GM19025 (cell line): ENCODE results near the gene ACTA1.
"Not testable (repeated sequence)": the region's sequence is repeated elsewhere in the genome, so short reads cannot be mapped to it uniquely, and the experiment has no call there.

ENCODE experiments used
- ATAC-seq: cut with Tn5 transposase; IDR thresholded peaks from one replicate; pipeline ENCODE4 v1.9.1; 2021; ENCODE audit warnings: mild to moderate bottlenecking, low read depth, moderate library complexity; ENCODE audit not compliant: unreplicated experiment

The ACTA1 gene

DNA sequence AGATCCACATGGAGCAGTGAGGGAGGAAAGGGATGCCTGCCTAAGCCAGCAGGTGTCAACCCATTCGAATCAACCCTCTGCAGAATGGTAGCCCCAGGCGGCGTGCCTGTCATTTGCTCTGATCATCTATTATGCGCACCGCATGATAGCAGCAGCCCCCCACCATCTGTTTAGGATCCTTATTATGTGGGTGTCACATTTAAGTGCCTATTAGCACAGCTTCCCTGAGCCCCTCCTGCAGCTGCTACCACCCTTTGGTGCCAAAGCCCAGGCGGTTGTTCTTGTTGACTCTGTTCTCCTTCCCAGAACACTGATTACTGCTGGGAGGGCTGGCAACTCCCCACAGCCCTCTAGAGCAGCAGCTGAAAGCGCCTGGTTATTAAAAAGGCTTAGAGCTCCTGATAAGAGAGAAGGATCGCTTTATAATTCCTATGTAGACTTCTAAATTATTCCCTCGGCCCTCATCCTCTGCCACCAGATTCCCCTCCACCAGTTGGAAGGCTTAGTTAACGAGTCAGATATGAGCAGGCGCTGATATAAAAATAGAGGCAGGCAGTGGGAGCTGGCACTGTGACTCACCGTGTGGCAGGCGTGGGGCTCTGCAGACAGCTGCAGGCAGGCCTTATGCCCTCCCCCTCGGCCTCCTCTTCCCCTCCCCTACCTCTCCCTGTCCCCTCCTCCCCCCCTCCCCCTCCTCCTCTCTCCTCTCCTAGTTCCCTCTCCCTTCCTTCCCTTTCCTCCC lies 23.0 kb downstream of the ACTA1 start:
- ATAC-seq = no peak

DNA sequence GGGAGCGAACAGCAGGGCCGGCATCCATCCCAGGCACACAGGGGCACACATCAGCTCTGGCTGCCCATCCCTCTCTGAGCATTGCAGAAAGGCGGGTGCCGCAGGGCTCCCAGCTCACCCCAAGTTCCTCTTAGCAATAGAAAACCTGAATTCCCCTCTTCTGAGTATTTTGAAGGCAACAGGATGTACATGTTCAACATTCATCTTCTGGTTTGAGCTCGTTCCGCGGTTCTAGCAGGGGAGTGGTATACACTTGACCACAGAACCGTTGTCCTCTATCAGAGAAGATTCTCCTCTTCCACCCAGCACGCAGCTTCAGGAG lies 23.6 kb downstream of the ACTA1 start:
- no peak for ATAC-seq

DNA sequence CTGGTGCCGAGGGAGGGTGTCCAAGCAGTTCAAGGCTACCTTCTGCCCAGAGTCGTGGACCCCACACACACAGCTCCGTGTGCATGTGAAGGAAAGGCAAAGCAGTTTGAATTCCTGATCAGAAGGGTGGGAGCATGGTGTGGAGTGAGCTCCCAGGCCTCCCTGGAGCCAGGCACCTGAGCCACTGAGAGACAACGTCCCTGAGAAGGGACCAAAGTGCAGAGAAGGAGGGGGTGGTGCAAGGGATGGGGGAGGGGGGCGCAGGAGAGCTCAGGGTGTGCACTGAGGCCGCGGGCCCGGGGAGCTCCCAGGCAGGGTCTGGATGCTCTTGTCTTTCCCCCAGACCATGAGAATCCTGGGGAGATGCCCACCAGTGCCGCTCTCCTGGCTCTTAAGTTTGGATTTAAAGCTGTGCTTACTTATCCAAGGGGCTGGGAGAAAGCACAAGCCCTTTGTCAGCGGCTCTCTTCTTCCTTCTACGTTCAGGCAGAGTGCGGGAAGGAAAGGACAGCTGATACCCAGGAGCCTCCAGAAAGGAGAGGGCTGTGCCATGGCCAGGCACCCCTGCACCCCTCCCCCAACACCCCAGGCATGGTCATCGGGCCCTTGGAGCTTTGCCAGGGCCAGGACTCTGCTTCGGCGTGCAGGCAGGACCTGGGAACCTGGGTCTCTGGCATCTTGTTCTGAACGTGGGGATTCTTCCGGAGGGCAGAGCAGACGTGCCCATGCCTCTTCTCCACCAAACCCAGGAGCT lies 24.1 kb downstream of the ACTA1 start:
- ATAC-seq = no peak

DNA sequence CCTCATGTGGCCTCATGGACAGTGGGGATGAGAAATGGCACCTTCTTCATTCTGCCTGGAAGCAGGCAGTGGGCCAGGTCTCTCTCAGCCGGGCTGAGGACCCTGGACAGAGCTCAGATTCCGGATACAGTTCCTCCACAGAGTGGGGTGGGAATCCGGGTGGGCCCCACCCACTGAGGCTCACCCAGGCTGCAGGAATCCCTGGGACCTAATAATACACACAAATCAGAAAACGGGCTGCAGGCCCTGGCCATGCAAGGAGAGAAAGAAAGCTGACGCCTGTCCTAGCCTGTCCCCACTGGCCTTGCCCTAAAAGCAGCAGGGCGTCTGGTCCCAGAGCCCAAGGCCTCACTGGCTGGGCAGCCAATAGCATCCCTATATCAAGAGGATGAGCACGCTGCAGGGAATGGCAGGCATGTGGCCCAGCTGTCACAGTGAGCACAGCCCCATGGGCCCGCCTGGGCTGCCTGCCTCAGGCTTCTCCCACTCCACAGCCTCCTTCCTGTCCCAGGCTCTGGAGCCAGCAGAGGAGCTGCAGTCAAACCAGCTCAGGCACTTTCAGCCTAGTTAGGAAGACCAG lies 25.3 kb downstream of the ACTA1 start:
- ATAC-seq = no peak

DNA sequence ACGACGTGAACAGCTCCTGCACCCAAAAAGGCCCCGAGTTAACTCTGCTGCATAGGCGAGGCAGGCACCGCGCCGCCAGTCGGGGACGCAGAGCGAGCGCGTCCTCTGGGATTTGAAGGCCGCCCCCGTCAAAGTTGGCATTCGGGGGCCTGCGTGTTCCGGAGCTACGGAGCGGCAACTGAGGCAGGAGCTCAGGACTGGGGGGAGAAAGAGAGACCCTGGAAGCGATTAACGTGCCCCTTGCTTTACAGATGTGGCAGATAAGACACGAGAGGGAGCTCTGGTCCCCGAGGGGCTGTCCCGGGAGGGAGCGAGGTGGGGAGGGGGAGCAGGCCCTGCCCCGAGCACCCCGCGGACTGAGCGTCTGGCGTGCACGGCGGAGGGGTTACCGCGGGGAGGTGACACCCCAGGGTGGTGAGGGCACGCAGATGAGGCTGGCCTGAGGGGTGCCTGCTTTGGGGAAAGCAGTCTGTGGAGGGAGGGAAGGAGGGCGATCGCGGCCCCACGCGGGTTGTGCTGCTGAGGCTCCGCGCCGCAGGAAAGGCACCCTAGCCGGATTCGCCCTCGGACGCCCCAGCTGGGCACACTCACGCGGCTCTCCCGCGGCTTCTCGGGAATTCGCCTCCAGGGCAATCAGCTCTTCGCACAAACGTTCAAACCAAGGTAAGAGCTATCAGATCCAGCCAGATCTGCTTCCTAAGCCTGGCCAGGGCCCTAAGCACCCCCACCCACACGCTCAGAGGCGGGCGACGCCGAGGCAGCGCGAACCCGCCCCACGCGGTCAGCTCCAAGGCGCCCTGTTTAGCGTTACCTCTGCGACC lies 26.5 kb downstream of the ACTA1 start:
- ATAC-seq = no peak

DNA sequence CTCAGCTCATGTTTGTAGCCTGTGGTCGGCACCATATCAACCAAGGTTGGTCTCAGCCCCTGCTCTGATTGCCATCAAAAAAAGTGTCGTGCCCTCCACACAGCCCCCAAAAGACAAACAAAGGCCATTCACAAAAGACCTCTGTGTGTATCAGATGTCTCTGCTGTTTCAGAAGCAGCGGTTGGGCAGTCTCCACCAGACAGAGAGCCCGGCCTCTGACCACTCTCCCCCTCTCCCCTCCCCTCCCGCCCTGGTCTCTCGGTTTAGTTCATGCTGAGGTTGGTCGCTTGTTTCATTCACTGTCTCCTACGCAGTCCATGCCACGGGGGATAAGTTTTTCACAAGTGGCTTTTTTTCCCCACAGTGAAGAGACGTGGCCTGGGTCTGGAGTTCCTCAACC lies 27.1 kb downstream of the ACTA1 start:
- ATAC-seq = no peak

DNA sequence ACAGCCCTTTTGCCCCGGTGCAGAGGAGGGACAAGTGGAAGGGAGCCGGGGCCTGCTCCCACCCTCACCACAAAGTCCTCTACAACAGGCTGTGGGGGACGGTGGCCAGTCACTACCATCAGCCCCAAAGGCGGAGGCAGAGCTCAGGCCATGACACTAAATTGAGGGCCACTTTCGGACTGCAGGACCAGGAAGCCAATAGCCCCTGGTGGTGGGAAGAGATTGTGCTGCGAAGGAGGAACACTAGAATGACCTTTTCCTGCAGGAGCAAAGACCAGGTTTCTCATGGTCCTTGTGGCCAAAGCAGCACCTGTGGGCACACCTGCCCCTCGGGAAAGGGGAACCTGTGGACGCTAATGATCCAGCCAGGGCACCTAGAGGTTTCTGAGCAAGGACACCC lies 30.3 kb downstream of the ACTA1 start:
- no peak for ATAC-seq

DNA sequence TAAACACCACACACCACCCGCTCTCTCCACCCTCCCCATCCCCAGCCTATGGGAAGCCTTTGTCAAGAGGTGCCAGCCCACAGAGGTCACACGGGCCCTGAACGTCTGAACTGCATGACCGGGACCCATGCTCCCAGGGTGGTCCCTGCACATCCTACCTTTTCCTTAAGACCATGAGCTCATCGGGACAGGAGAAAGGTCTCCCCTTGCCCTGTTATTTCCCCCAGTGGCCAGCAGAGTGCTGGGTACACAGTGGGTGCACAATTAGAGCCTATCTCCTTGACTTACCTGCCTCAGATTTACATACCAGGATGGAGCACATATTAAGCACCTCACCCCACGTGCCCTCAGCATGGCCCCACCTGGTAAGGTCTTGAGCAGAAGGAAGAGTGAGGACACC lies 30.9 kb downstream of the ACTA1 start:
- no peak for ATAC-seq

DNA sequence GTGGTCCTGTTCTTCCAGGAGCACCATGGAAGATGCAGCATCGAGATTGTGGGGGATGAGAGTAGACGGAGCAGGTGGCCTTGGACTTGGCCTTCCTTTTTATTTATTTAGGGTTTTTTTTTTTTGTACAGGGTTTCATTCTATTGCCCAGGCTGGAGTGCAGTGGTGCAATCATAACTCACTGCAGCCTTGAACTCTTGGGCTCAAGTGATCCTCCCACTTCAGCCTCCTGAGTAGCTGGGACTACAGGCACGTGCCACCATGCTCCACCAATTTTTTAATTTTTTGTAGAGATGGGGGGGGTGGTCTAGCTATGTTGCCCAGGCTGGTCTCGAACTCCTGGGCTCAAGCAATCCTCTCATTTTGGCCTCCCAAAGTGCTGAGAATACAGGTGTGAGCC lies 31.6 kb downstream of the ACTA1 start:
- ATAC-seq = not testable (repeated sequence)

DNA sequence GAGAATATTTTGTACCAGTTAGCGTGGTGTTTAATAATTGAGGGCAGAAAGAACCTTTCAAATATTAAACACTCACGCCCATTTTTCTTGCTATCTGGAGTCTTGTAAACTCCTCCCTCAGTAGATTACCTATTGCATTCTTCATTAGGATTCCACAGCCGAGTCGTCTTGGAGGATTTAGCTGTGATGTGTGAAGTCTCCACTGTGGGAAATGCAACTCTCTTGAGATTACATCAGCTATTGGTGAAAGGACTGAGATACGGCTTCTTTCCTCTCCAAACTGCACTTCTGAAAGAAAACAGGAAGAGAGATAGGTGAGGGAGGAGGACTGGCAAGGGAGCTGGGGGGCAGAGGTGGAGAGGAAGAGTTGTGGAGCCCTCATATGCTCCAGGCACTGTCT lies 36.1 kb downstream of the ACTA1 start:
- no peak for ATAC-seq

DNA sequence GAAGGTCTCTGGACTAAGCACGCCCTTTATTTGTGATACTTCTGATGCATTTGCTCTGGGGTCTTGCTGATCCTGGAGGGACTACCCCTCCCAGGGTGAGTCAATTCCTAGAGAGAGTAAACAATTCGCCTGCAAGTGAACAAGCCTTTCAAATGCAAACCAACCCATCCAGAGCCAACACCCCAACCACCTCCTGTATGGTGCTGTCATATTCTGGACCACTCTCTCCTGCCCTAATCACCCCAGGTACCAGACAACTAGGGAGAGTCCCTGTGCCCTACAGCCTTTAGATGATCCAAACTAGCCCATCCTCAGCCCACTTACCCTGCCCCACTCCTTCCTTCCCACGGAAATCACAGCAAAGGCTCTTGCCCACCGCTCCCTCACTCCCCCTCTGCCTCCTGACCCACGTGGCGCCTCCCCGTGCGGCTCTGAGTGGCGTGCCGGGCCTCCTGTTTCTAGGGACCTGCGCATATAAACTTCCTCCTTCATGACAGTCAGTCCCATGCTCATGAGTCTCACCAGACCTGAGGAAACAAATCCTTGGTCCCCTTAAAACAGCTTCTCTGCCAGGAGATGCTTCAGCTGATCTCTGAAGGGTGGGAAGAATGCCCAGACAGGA lies 37.2 kb downstream of the ACTA1 start:
- no peak for ATAC-seq

DNA sequence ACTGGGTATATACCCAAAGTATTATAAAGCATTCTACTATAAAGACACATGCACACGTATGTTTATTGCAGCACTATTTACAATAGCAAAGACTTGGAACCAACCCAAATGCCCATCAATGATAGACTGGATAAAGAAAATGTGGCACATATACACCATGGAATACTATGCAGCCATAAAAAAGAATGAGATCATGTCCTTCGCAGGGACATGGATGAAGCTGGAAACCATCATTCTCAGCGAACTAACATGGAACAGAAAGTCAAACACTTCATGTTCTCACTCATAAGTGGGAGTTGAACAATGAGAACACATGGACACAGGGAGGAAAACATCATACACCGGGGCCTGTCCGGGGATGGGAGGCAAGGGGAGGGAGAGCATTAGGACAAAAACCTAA lies 39.4 kb downstream of the ACTA1 start:
- not testable (repeated sequence) for ATAC-seq

DNA sequence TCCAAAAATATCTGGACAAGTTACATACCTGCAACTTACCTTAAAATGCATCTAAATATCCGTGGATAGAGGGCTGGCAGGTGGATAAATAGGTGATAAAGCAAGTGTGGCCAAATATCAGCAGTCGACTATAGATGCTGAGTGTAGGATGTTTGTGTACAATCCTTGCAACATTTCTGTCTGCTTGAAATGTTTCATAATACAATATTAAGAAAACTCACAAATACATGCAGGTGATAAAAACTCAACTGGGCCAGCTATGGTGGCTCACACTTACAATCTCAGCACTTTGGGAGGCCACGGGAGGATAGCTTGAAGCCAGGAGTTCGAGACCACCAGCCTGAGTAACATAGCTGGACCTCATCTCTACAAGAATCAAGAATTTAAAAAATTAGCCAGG lies 41.0 kb downstream of the ACTA1 start:
- no peak for ATAC-seq

DNA sequence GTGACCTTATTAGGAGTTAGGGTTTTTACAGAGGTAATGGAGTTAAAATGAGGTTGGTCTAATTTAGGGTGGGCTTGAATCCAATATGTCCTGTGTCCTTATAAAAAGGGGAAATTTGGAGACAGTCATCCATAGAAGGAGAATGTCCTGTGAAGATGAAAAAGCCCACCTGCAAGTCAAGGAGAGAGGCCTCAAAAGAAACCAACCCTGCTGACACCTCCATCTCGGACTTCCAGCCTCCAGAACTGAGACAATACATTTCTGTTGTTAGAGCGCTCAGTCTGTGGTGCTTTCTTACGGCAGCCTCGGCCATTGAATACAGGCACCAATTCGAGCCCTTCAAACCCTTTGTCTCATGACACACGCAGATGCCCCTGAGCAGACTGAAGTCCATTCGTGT lies 43.8 kb downstream of the ACTA1 start:
- no peak for ATAC-seq

DNA sequence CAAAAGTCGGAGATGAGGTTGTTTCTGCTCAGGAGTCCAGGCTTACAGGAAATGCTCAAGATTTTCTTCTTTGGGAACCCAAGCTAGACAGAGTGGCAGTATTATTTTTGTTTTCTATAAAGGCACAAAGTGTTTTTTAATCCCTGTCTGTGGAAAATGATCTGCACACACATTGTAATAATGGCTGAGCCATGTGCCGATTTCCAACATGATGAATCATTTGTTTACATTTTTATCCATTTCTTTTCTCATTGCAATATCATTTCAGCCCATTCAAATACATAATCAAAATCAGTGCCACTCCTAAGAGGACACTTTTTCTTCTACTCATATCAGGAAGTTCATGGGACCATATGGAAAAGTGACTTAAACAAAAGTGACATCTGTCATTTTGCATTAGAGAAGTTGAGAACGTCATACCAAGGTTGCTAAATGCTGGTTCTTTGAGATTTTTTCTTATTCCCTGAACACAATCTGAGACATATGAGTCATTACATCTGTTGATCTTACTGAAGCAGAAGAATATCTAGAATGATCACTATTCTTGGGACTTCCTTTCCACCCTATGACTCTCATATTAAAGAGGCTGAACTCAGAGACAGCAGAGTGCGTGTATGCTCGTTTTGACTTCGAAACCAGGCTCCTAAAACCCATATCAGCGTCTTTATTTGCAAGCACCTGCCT lies 44.9 kb downstream of the ACTA1 start:
- no peak for ATAC-seq

DNA sequence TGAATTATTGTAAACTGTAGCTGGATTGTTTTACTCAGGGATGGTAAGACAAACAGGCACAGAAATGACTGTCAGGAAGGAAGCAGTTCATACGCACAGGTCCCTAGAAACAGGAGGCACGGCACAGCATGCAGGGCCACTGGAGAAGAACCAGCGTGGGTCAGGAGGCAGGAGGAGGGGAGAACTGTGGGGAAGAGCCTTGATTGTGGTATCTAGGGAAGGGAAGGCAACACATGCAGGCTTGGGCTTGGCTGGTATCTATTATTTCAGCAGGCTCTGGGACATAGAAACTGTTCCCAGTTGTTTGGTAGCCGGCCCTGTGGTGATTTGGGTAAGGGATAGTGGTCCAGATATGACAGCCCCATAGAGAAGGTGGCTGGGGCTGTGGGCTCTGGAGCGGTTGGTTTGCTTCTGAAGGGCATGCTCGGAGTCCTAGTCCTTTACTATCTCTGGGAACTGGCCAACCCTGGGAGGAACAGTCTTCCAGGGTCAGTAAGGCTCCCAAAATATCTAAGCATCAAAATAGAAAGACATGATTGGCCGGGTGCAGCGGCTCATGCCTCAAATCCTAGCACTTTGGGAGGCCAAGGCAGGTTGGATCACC lies 47.9 kb downstream of the ACTA1 start:
- no peak for ATAC-seq

DNA sequence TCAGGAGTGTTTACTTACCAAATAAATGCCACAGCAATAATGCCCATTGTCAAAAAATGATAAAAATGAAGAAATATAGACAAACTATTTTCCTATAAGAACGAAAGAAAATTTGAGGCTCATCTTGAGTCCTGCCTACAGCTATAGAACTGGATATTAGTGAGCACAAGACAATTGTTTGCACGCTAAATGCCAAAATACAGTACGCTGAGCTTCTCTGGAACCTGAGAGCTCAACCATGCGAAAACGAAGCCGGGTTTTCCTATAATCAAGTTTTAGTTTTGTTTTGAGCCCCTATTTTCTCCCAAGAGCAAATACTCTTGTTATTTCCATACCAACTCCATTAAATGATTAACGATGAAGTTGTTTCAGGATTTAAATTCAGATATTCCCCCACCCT lies 49.1 kb downstream of the ACTA1 start:
- no peak for ATAC-seq

DNA sequence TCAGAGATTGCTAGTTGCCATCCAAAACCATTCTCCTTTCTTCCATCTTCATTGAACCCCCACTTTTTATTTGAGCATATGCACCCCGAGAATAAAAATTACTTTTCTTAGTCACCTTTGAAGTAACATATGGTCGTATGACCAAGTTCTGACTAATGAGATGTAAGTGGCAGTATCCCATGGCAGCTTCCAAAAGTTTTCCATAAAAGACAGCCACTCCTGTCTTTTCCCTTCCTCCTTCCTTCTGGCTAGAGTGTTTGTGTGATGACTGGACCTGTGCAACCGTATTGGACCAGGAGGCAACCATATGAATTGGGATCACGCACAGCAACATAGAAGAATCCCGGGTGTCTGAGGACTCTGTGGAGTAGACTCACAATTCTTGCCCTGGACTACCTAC lies 49.9 kb downstream of the ACTA1 start:
- no peak for ATAC-seq

DNA sequence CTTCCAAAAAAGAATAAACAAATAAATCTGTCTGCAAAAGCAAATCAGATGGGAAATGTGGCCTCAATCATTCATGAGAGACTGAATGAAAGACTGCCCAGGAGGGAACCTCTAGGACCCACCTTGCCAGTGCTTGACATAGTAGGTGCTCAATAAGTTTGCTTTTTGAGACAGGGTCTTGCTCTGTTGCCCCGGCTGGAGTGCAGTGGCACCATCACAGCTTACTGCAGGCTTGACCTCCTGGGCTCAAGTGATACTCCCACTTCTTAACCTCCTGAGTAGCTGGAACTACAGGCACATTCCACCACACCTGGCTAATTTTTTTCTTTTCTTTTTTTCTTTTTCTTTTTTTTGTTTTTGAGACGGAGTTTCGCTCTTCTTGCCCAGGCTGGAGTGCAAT lies 50.7 kb downstream of the ACTA1 start:
- no peak for ATAC-seq
